ENCODE results near the gene LCE2C. TPM values are rescaled to one million over a fixed set of nuclear protein-coding genes. Genes with fewer than 3 reads are reported as not detected.
"Not testable (repeated sequence)": the region's sequence is repeated elsewhere in the genome, so short reads cannot be mapped to it uniquely, and the experiment has no call there.

Gene LCE2C
- polyA plus RNA-seq (ENCODE audit: low read depth in 6 of 6) = not detected

- peaks cover 30 to 71% (median 42%) of the 10 kb centered on the region in 3 donors for H3K27me3 Mint-ChIP-seq
- not testable (repeated sequence) for DNase-seq; H3K36me3 Mint-ChIP-seq; H3K9me3 Mint-ChIP-seq; ATAC-seq (ENCODE audit: low read depth in 2 of 2); H3K27ac Mint-ChIP-seq; H3K4me1 Mint-ChIP-seq; H3K4me3 Mint-ChIP-seq
These were observed at the start of gene LCE2C for GRCh38 chr1:152674983-152675382. Gene LCE2C (plus strand): TSS chr1:152675279. CDS start chr1:152676016, 737 bp downstream.

GRCh38 chr1:152626744-152627143, 48.3 kb upstream of the LCE2C start:
- no peak overlapping the region for H3K27ac Mint-ChIP-seq
- peaks cover 0 to 5% (median 3%) of the 10 kb centered on the region in 7 donors for H3K9me3 Mint-ChIP-seq
- no peaks in the 10 kb centered on the region for H3K4me1 Mint-ChIP-seq
- DNase-seq (no peak), ATAC-seq (ENCODE audit: low read depth in 2 of 2) (no peak)
- H3K36me3 Mint-ChIP-seq = no peaks in the 10 kb centered on the region
- H3K27me3 Mint-ChIP-seq = peaks cover 34 to 58% (median 53%) of the 10 kb centered on the region in 3 donors
- no peak overlapping the region for H3K4me3 Mint-ChIP-seq

GRCh38 chr1:152630596-152630995, 44.5 kb upstream of the LCE2C start:
- no peaks in the 10 kb centered on the region for H3K4me1 Mint-ChIP-seq
- no peaks in the 10 kb centered on the region for H3K36me3 Mint-ChIP-seq
- no peak for DNase-seq
- ATAC-seq (ENCODE audit: low read depth in 2 of 2) = no peak
- no peak overlapping the region for H3K27ac Mint-ChIP-seq
- H3K9me3 Mint-ChIP-seq = peaks cover 2 to 17% (median 8%) of the 10 kb centered on the region in 7 donors
- H3K27me3 Mint-ChIP-seq = peaks cover 16 to 33% (median 29%) of the 10 kb centered on the region in 3 donors
- no peak overlapping the region for H3K4me3 Mint-ChIP-seq

- Mint-ChIP-seq H3K36me3 (no peaks in the 10 kb centered on the region), H3K4me1 (no peaks in the 10 kb centered on the region), H3K4me3 (no peak overlapping the region), H3K27me3 (peaks cover 9 to 19% (median 18%) of the 10 kb centered on the region in 3 donors), H3K27ac (no peak overlapping the region), H3K9me3 (peaks cover 0 to 11% (median 8%) of the 10 kb centered on the region in 7 donors)
- no peak for DNase-seq
- no peak for ATAC-seq (ENCODE audit: low read depth in 2 of 2)
These were observed 34.7 kb upstream of the LCE2C start for GRCh38 chr1:152640351-152640750.

- Mint-ChIP-seq H3K4me1 (no peaks in the 10 kb centered on the region), H3K27ac (peak overlapping the region in 1 of 6 donors; percentile 82), H3K9me3 (peaks cover 0 to 8% (median 4%) of the 10 kb centered on the region in 7 donors), H3K36me3 (no peaks in the 10 kb centered on the region), H3K4me3 (no peak overlapping the region), H3K27me3 (peaks cover 9 to 41% (median 27%) of the 10 kb centered on the region in 3 donors)
- DNase-seq = no peak
- no peak for ATAC-seq (ENCODE audit: low read depth in 2 of 2)
These were observed 31.1 kb upstream of the LCE2C start for GRCh38 chr1:152643945-152644344.

- Mint-ChIP-seq H3K27me3 (peaks cover 20 to 41% (median 27%) of the 10 kb centered on the region in 3 donors), H3K4me3 (no peak overlapping the region), H3K9me3 (no peaks in the 10 kb centered on the region), H3K27ac (no peak overlapping the region), H3K4me1 (no peaks in the 10 kb centered on the region), H3K36me3 (no peaks in the 10 kb centered on the region)
- ATAC-seq (ENCODE audit: low read depth in 2 of 2) (no peak), DNase-seq (no peak)
These were observed 29.9 kb upstream of the LCE2C start for GRCh38 chr1:152645146-152645545.

GRCh38 chr1:152646656-152647055, 28.4 kb upstream of the LCE2C start:
- H3K9me3 Mint-ChIP-seq = no peaks in the 10 kb centered on the region
- H3K27me3 Mint-ChIP-seq = peaks cover 25 to 41% (median 30%) of the 10 kb centered on the region in 3 donors
- DNase-seq (no peak), ATAC-seq (ENCODE audit: low read depth in 2 of 2) (no peak)
- H3K27ac Mint-ChIP-seq = no peak overlapping the region
- H3K36me3 Mint-ChIP-seq = no peaks in the 10 kb centered on the region
- H3K4me1 Mint-ChIP-seq = no peaks in the 10 kb centered on the region
- H3K4me3 Mint-ChIP-seq = no peak overlapping the region

- no peaks in the 10 kb centered on the region for H3K9me3 Mint-ChIP-seq
- H3K27ac Mint-ChIP-seq = no peak overlapping the region
- ATAC-seq (ENCODE audit: low read depth in 2 of 2) (no peak), DNase-seq (no peak)
- H3K36me3 Mint-ChIP-seq = no peaks in the 10 kb centered on the region
- peaks cover 13 to 26% (median 20%) of the 10 kb centered on the region in 3 donors for H3K27me3 Mint-ChIP-seq
- peak overlapping the region in 1 of 8 donors; percentile 17 for H3K4me3 Mint-ChIP-seq
- H3K4me1 Mint-ChIP-seq = peaks cover 0 to 2% (median 0%) of the 10 kb centered on the region in 3 donors
These were observed 21.0 kb upstream of the LCE2C start for GRCh38 chr1:152654110-152654509.

GRCh38 chr1:152656459-152656858, 18.6 kb upstream of the LCE2C start:
- Mint-ChIP-seq H3K27ac (no peak overlapping the region), H3K4me3 (no peak overlapping the region), H3K9me3 (no peaks in the 10 kb centered on the region), H3K36me3 (no peaks in the 10 kb centered on the region), H3K27me3 (peaks cover 13 to 20% (median 17%) of the 10 kb centered on the region in 3 donors), H3K4me1 (peaks cover 0 to 2% (median 0%) of the 10 kb centered on the region in 3 donors)
- ATAC-seq (ENCODE audit: low read depth in 2 of 2) (no peak), DNase-seq (no peak)

GRCh38 chr1:152657677-152658076, 17.4 kb upstream of the LCE2C start:
- peaks cover 8 to 26% (median 19%) of the 10 kb centered on the region in 3 donors for H3K27me3 Mint-ChIP-seq
- H3K4me1 Mint-ChIP-seq = peaks cover 0 to 2% (median 0%) of the 10 kb centered on the region in 3 donors
- peaks cover 0 to 2% (median 0%) of the 10 kb centered on the region in 7 donors for H3K9me3 Mint-ChIP-seq
- H3K36me3 Mint-ChIP-seq = no peaks in the 10 kb centered on the region
- H3K27ac Mint-ChIP-seq = no peak overlapping the region
- H3K4me3 Mint-ChIP-seq = no peak overlapping the region
- ATAC-seq (ENCODE audit: low read depth in 2 of 2) (no peak), DNase-seq (no peak)

GRCh38 chr1:152658649-152659048, 16.4 kb upstream of the LCE2C start:
- ATAC-seq (ENCODE audit: low read depth in 2 of 2) (no peak), DNase-seq (no peak)
- H3K4me1 Mint-ChIP-seq = peaks cover 0 to 2% (median 0%) of the 10 kb centered on the region in 3 donors
- H3K36me3 Mint-ChIP-seq = no peaks in the 10 kb centered on the region
- no peak overlapping the region for H3K27ac Mint-ChIP-seq
- peaks cover 8 to 26% (median 23%) of the 10 kb centered on the region in 3 donors for H3K27me3 Mint-ChIP-seq
- no peak overlapping the region for H3K4me3 Mint-ChIP-seq
- H3K9me3 Mint-ChIP-seq = peaks cover 0 to 4% (median 0%) of the 10 kb centered on the region in 7 donors

GRCh38 chr1:152663098-152663497, 12.0 kb upstream of the LCE2C start, which contains the start of gene LCE2D:
Gene LCE2D (plus strand): TSS chr1:152663380. CDS start chr1:152664106, 726 bp downstream.
- H3K27ac Mint-ChIP-seq = no peak within 1 kb of the TSS
- no peak within 1 kb of the TSS for H3K4me3 Mint-ChIP-seq
- H3K36me3 Mint-ChIP-seq = no peaks in the 10 kb centered on the region
- H3K27me3 Mint-ChIP-seq = peaks cover 23 to 38% (median 34%) of the 10 kb centered on the region in 3 donors
- H3K9me3 Mint-ChIP-seq = peaks cover 0 to 4% (median 0%) of the 10 kb centered on the region in 7 donors
- DNase-seq = no peak
- no peaks in the 10 kb centered on the region for H3K4me1 Mint-ChIP-seq
- ATAC-seq (ENCODE audit: low read depth in 2 of 2) = no peak

- not testable (repeated sequence) for DNase-seq; H3K9me3 Mint-ChIP-seq; H3K4me3 Mint-ChIP-seq; ATAC-seq (ENCODE audit: low read depth in 2 of 2); H3K36me3 Mint-ChIP-seq; H3K27ac Mint-ChIP-seq; H3K4me1 Mint-ChIP-seq
- H3K27me3 Mint-ChIP-seq = peaks cover 34 to 38% (median 36%) of the 10 kb centered on the region in 3 donors
These were observed 8.9 kb upstream of the LCE2C start for GRCh38 chr1:152666171-152666570.

GRCh38 chr1:152667648-152668047, 7.4 kb upstream of the LCE2C start:
- no peaks in the 10 kb centered on the region for H3K36me3 Mint-ChIP-seq
- H3K27me3 Mint-ChIP-seq = peaks cover 29 to 47% (median 35%) of the 10 kb centered on the region in 3 donors
- no peak overlapping the region for H3K4me3 Mint-ChIP-seq
- H3K27ac Mint-ChIP-seq = no peak overlapping the region
- ATAC-seq (ENCODE audit: low read depth in 2 of 2) = no peak
- H3K4me1 Mint-ChIP-seq = no peaks in the 10 kb centered on the region
- no peak for DNase-seq
- peaks cover 0 to 3% (median 0%) of the 10 kb centered on the region in 7 donors for H3K9me3 Mint-ChIP-seq

Data from naive B cell (primary cell).